HG03060 (cell line): ENCODE measurements around the gene JARID2.

Experiments used
- ATAC-seq: cut with Tn5 transposase; IDR thresholded peaks from one replicate; pipeline ENCODE4 v1.9.1; 2021; ENCODE audit warnings: low read depth, moderate number of reproducible peaks; ENCODE audit not compliant: unreplicated experiment

The JARID2 gene

GRCh38 chr6:15475261-15475660 is 229.4 kb downstream of the JARID2 start:
- no peak for ATAC-seq

GRCh38 chr6:15475872-15476271 is 230.0 kb downstream of the JARID2 start:
- ATAC-seq = no peak

GRCh38 chr6:15476631-15477380 is 230.9 kb downstream of the JARID2 start:
- ATAC-seq = no peak

- ATAC-seq = no peak
These were observed 231.9 kb downstream of the JARID2 start for GRCh38 chr6:15477746-15478145.

- ATAC-seq = no peak
These were observed 233.9 kb downstream of the JARID2 start for GRCh38 chr6:15479761-15480160.

- ATAC-seq = no peak
These were observed 234.7 kb downstream of the JARID2 start for GRCh38 chr6:15480525-15480924.

GRCh38 chr6:15481390-15482291 is 235.8 kb downstream of the JARID2 start:
- ATAC-seq = no peak

- no peak for ATAC-seq
These were observed 237.2 kb downstream of the JARID2 start for GRCh38 chr6:15483060-15483459.

GRCh38 chr6:15484140-15484539 is 238.3 kb downstream of the JARID2 start:
- ATAC-seq = no peak

GRCh38 chr6:15484821-15485220 is 239.0 kb downstream of the JARID2 start:
- no peak for ATAC-seq

GRCh38 chr6:15485936-15486335 is 240.1 kb downstream of the JARID2 start:
- ATAC-seq = no peak

- no peak for ATAC-seq
These were observed 241.4 kb downstream of the JARID2 start for GRCh38 chr6:15487262-15487661.

- ATAC-seq = no peak
These were observed 243.5 kb downstream of the JARID2 start for GRCh38 chr6:15489261-15489962.

- no peak for ATAC-seq
These were observed 244.6 kb downstream of the JARID2 start for GRCh38 chr6:15490242-15491100.

GRCh38 chr6:15491255-15491985 is 245.6 kb downstream of the JARID2 start:
- ATAC-seq = no peak

GRCh38 chr6:15491986-15492269 is 246.1 kb downstream of the JARID2 start:
- no peak for ATAC-seq

GRCh38 chr6:15493437-15494168 is 247.7 kb downstream of the JARID2 start:
- ATAC-seq = no peak

GRCh38 chr6:15495375-15495901 is 249.6 kb downstream of the JARID2 start:
- ATAC-seq = no peak
